Pancreas (tissue), 10 donors: ENCODE results near the gene MTUS2. TPM values are rescaled to one million over a fixed set of nuclear protein-coding genes. Genes with fewer than 3 reads are reported as not detected.

Experiments used
- ATAC-seq, 4 donors: fragments of 200-7000 bp; cut with Tn5 transposase; one replicate each; pipeline versions ENCODE4 v1.8.0 to v1.9.1; 2020; ENCODE audit warnings: mild to moderate bottlenecking in 4 of 4, moderate library complexity in 4 of 4
- DNase-seq, 6 donors: peaks; one replicate each; pipeline ENCODE4 v3.0.0-alpha.2; 2020
- FAIRE-seq: peaks from 2 replicates; lab custom pipeline; 2012; peaks lifted over from hg19 to GRCh38; lab: Jason Lieb, UNC
- H3K27ac ChIP-seq, 4 donors: fragments of 200-600 bp; sonication (generic); 1 replicate in 3 of 4; 2 replicates in 1 of 4; pipeline versions ENCODE4 v1.5.0 to v1.8.0; 2020
- H3K27me3 ChIP-seq, 4 donors: fragments of 200-600 bp; one replicate each; pipeline ENCODE4 v1.8.0; 2021
- H3K36me3 ChIP-seq, 3 donors: fragments of 200-600 bp; sonication (generic) in 1 of 3; one replicate each; pipeline versions ENCODE4 v1.5.0 to v1.8.0; 2020 to 2021
- H3K4me1 ChIP-seq, 3 donors: fragments of 200-600 bp; one replicate each; pipeline ENCODE4 v1.8.0; 2021
- H3K4me3 ChIP-seq, 4 donors: fragments of 200-600 bp; sonication (generic) in 2 of 4; one replicate each; pipeline versions ENCODE4 v1.5.0 to v1.8.0; 2020 to 2021
- H3K9me3 ChIP-seq, 4 donors: fragments of 200-600 bp; one replicate each; pipeline ENCODE4 v1.8.0; 2021
- WGBS, 2 donors: extraction: QIAGEN DNeasy Blood & Tissue Kit; methylation state at CpG; one replicate each; pipeline ENCODE4 v1.1.7; 2013; 5-methylcytosine and 5-hydroxymethylcytosine counted together
- intact Hi-C, 3 donors: fragments of 100-400 bp; cut with DNase I; formaldehyde crosslinking; loops; one replicate each; pipeline versions ENCODE4 v1.11.1 to v1.14.2; 2022
- polyA plus RNA-seq, 2 donors: library from polyadenylated mRNA; stranded (reverse); fragments of 200-250 nt; gene quantifications; one replicate each; pipeline ENCODE4 v1.2.3, GENCODE V29; 2013
- total RNA-seq, 6 donors: library from RNA; stranded (reverse); fragmentation: NEBNext Ultra II Directional in 4 of 6; extraction: Animal tissue kit (Norgen Biotek cat#: 25700) in 4 of 6; gene quantifications; one replicate each; pipeline versions ENCODE4 v1.2.1 to v1.2.4, GENCODE V29; 2021 to 2023
- TF ChIP-seq, protein P1 (sequence below), 4 donors: fragments of 200-600 bp; sonication (generic) in 3 of 4; IDR thresholded peaks; one replicate each; pipeline versions ENCODE4 v1.5.0 to v1.8.0; 2021; ENCODE audit warnings: antibody characterized with exemption in 4 of 4
- donor health status: healthy with polysubstance abuse.
- donor health status: DM: no; HTN: no; CAD: no; lungs with moderate emphysema.
- donor health status: DM: no; HTN: no; CAD: no.
- donor health status: control.
- donor health status: control.
- donor health status: Bipolar disorder and iron deficiency.
- donor health status: DM: yes; HTN: yes; CAD: no.
- donor health status: DM: no; HTN: no; CAD: no.
- donor health status: DM: no; HTN: no; CAD: no.
- donor health status: DM: yes; HTN: yes; CAD: no.

MTUS2 gene
- total and polyA plus RNA-seq, 8 donors = 2.2 to 9.0 (median 4.8) TPM

DNA sequence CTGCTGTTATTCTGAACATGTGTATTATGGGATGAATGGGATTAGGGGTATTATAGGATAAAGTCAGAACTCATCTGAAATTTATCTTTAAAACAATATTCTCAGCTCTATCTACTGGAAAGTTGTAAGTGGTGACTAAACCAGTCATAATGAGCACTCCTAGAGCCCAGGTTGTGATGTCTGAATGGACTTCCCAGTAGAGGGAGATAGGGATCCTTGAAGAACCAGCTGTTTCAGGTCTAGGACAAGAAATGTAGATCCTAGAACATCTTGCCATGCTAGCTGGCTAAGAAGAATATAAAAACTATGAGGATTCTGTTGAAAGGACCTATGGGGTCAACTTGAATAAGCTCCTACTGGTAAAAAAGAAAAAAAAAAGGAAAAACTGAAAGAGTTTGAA, 464.6 kb downstream of the MTUS2 start:
- no peaks in the 10 kb centered on the region for H3K27me3 ChIP-seq
- intact Hi-C loops = no loop called here
- TF ChIP-seq, protein P1, sequence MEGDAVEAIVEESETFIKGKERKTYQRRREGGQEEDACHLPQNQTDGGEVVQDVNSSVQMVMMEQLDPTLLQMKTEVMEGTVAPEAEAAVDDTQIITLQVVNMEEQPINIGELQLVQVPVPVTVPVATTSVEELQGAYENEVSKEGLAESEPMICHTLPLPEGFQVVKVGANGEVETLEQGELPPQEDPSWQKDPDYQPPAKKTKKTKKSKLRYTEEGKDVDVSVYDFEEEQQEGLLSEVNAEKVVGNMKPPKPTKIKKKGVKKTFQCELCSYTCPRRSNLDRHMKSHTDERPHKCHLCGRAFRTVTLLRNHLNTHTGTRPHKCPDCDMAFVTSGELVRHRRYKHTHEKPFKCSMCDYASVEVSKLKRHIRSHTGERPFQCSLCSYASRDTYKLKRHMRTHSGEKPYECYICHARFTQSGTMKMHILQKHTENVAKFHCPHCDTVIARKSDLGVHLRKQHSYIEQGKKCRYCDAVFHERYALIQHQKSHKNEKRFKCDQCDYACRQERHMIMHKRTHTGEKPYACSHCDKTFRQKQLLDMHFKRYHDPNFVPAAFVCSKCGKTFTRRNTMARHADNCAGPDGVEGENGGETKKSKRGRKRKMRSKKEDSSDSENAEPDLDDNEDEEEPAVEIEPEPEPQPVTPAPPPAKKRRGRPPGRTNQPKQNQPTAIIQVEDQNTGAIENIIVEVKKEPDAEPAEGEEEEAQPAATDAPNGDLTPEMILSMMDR (IDR thresholded peaks at IDR 0.05) = no peak
- no peak for FAIRE-seq
- no peak overlapping the region for H3K27ac ChIP-seq
- no peak for ATAC-seq
- H3K4me1 ChIP-seq = no peaks in the 10 kb centered on the region
- no peaks in the 10 kb centered on the region for H3K9me3 ChIP-seq
- H3K4me3 ChIP-seq = no peak overlapping the region
- H3K36me3 ChIP-seq = no peaks in the 10 kb centered on the region
- no peak for DNase-seq

DNA sequence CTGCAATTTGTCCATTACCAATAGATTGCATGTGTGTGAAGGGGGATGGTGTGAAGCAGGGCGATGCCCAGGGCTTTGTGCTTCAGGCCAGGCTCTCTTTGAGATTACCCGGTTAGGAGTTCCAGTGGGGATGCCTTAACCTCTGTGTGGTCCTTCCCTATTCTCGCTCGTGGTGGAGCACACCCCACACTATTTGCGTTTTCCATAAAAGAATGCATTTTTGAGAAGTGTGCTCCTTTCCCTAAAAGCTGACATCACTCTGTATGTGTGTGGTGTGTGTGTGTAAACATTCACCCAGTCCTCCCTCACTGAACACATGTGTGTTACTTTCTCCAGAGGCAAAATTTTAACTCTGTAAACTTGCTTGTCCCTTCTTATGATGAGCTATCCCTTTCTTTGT, 467.1 kb downstream of the MTUS2 start:
- FAIRE-seq (no peak), DNase-seq (no peak), ATAC-seq (no peak)
- intact Hi-C loops = no loop called here
- no peak overlapping the region for H3K27ac ChIP-seq
- no peaks in the 10 kb centered on the region for H3K36me3 ChIP-seq
- H3K4me1 ChIP-seq = no peaks in the 10 kb centered on the region
- WGBS, 2 donors = 59 to 60% methylated on average over 5 of the region's 5 CpGs
- H3K4me3 ChIP-seq = no peak overlapping the region
- TF ChIP-seq, protein P1 (IDR thresholded peaks at IDR 0.05) = no peak
- no peaks in the 10 kb centered on the region for H3K27me3 ChIP-seq
- no peaks in the 10 kb centered on the region for H3K9me3 ChIP-seq

DNA sequence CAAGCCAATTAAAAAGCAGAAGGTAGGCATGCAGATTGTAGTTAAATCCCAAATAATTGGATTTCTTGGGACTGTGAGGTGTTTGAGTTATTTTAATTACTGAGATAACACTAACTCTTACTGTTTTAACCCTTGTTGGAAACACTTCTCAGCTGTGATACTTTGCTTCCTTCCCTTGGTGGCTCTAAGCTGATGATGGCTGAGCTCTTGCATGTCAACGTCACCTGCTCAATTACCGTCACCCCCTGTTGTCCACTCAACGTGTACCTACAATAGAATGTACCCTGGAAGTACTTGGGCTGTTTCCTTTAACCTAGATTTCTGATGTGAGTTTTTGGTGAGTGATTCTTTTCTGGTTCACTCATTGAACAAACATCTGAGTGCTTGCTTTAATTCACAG, 471.9 kb downstream of the MTUS2 start:
- 34 to 39% methylated on average over 3 of the region's 3 CpGs for WGBS, 2 donors
- H3K27ac ChIP-seq = no peak overlapping the region
- no peak overlapping the region for H3K4me3 ChIP-seq
- H3K27me3 ChIP-seq = no peaks in the 10 kb centered on the region
- H3K36me3 ChIP-seq = no peaks in the 10 kb centered on the region
- H3K4me1 ChIP-seq = no peaks in the 10 kb centered on the region
- DNase-seq (no peak), FAIRE-seq (no peak), ATAC-seq (no peak)
- TF ChIP-seq, protein P1 (IDR thresholded peaks at IDR 0.05) = no peak
- intact Hi-C loops = no loop called here
- no peaks in the 10 kb centered on the region for H3K9me3 ChIP-seq

DNA sequence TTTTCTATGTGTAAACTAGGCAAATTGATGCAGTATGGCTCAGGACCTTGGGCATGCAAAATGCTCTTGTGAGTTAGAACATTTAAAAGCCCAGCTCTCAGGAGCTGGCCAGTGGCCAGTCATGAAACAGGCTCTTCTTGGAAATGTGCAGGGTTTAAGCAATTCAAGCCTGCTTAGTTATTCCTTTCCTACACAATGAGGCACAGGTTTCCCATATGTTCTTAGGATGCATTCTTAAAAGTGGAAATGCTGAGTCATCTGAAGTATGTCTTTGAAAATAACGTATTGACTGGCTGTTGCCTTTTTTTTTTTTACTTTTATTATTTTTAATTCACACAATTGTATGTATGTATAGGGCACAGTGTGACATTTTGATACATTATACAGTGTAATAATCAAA, 474.7 kb downstream of the MTUS2 start:
- FAIRE-seq (no peak), DNase-seq (no peak), ATAC-seq (no peak)
- no peaks in the 10 kb centered on the region for H3K9me3 ChIP-seq
- intact Hi-C loops = no loop called here
- no peak overlapping the region for H3K27ac ChIP-seq
- no peak overlapping the region for H3K4me3 ChIP-seq
- H3K27me3 ChIP-seq = peaks cover 0 to under 1% (median 0%) of the 10 kb centered on the region in 4 donors
- WGBS, 2 donors = 0% methylated on average over 1 of the region's 1 CpG
- no peaks in the 10 kb centered on the region for H3K4me1 ChIP-seq
- TF ChIP-seq, protein P1 (IDR thresholded peaks at IDR 0.05) = no peak
- H3K36me3 ChIP-seq = no peaks in the 10 kb centered on the region

DNA sequence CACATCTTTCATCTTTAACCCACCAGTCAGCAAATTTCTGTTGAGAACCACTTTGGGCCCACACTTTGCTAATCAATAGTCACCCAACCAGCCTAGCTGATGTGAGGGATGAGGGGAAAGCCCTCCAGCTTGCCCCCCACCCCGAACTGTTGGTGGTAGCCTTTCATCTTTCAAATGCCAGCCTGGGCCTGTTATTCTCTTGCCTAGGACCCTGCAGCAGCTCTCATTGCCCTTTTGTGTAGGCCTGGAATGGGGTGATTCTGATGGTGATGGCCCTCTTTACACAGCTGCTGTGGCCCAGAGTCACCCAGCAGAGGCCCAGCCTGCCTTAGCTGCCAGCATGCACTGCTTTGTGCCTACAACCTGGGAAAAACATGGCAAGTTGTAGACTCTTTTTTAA, 480.9 kb downstream of the MTUS2 start:
- no peak overlapping the region for H3K27ac ChIP-seq
- no peaks in the 10 kb centered on the region for H3K4me1 ChIP-seq
- TF ChIP-seq, protein P1 (IDR thresholded peaks at IDR 0.05) = no peak
- intact Hi-C loops = no loop called here
- FAIRE-seq = no peak
- H3K4me3 ChIP-seq = no peak overlapping the region
- 42 to 45% methylated on average over 1 of the region's 1 CpG for WGBS, 2 donors
- ATAC-seq = no peak
- no peaks in the 10 kb centered on the region for H3K36me3 ChIP-seq
- no peak for DNase-seq
- H3K9me3 ChIP-seq = no peaks in the 10 kb centered on the region
- peaks cover 0 to 4% (median 0%) of the 10 kb centered on the region in 4 donors for H3K27me3 ChIP-seq
